Ramos (cell line): Measurements from ENCODE around the gene RASL10A.

Experiments
- in situ Hi-C: fragments of 300-500 bp; cut with MboI; formaldehyde crosslinking; loops from one replicate; pipeline ENCODE4 v1.14.3; 2022; ENCODE audit warnings: low sequenced_read_pairs; ENCODE audit not compliant: unreplicated experiment

RASL10A gene

DNA sequence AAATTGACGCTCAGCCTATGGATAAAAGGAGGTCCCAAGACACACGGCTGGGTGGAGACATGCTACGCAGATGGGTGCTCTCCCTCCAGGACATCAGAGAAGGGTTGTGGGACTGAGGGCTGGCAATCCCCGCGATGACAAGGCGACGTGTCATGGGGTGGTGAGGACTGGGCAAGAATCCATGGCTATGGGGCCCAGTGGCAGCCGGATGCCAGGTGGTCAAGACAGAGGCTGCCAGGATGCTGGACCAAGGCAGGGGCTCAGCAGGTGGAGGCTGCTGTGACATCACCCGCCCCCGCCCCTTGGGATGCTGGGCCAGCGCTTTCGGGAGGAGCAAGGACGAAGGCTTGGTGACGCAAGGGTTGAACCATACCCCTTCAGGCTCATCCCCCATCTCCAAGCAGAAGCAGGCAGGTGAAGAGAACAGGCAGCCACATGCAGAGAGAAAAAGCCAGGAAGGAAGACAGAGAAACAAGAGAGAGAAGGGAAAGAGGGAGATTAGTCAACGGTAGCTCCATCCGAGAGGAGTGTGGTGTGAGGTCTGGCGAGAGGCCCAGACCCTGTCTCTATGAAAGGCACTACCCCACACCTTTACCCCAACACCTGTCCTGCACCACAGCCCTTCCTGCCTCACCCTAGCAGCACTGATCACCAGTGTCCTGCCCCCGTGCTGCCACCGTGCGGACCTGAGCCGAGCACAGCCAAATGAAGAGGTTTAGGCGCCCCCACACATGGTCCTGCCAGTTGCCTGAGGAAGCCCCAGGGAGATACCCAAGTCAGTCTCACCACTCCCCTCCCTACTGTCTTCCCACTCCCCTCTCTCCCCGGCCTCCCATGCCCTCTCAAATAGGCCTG, 24.1 kb upstream of the RASL10A start:
- in situ Hi-C loops, result no loop called here

DNA sequence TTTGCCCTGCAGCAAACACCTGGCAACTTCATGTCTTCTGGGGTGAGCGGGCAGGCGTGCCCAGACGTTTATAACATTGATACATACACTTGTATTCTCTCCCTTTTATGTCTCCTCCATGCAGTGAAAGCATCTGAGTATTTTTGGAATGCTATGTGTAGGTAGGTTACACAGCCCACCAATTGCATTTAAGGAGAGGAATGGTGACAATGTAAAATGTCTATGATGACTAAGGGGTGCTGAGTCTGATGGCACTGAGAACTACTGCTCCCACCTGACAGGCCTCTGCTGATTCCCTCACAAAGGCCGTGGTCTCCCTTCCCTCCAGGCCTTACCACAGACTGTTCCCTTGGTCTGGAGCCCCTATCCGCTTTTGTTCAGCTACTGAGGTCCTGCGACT, 22.9 kb upstream of the RASL10A start:
- in situ Hi-C loops, result no loop called here

DNA sequence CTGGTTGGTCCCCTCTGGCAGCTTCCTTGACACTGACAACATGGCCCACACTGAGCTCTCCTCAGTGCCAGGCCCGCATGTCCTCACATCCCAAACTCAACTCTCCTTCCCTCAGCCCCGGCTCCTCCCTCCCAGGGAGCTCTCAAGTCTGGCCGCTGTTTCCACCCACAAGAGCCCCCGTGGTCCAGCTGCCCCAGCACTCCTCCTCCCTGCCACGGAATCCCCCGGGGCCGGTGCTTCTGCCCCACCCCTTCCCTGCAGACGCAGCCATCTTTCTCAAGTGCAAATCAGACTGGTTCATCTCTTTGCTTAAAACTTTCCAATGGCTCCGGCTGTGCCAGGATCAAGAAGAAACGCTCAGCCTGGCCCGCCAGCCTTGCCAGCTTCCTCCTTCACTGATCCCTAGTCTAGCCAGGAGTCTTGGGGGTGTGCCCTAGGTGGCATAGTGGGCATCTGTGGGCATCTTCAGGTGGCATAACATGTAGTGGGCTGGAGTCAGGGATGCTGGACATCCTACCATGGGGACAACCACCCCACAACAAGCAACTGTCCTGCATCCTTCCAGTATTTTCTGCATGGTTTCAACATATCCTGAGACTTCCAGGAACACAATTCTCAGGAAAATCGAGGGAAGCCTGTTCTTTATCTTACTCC, 22.3 kb upstream of the RASL10A start:
- in situ Hi-C loops, result no loop called here

DNA sequence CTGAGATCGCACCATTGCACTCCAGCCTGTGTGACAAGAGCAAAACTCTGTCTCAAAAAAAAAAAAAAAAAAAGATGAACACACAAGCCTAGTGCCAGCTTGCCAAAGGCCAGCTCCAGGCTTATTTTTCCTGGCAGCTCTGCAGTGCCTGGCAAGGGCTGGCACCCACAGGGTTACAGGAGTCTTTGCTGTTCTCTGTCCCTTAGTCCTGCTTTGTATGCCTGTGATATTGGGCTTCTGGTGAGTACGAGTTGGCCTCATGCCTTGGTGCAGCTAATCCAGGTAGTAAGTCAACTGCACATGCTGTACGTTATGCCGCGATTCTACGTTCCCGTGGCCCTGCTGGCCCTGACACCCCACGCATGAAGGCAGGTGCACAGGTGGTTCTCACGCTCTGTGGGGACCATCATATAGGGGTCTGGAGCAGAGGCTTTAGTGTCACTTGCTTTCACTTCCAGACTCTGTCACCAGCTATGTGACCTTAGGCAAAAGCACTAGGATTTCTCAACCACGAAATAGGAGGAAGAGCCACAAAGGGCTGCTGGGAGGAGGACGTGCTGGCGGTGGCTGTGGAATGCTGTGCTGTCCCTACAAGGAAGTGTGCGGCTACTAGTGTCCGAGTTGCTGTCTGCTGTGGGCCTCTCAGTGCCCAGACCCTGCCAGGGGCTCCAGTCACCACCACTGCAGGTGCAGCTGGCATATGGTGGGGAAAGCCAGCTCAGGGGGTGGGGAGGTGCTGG, 21.4 kb upstream of the RASL10A start:
- in situ Hi-C loops, result no loop called here

DNA sequence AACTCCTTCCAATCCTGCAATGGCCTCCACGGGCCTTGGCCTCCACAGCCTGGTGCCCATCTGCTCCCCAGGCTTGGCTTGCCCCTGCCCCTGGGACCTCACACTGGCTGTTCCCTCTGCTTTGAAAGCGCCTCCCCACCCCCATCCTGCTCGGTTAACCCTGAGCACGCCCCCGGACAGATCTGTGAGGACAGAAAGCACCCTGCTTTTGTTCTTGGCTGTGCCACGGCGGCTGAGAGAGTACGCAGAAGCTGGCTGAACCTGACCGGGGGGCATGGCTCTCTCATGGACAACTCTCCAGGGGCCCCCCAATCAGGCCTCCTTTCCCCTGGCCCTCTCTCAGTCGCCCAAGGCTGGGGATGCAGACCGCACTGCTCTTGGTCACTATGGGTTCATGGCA, 20.2 kb upstream of the RASL10A start:
- in situ Hi-C loops, result no loop called here

DNA sequence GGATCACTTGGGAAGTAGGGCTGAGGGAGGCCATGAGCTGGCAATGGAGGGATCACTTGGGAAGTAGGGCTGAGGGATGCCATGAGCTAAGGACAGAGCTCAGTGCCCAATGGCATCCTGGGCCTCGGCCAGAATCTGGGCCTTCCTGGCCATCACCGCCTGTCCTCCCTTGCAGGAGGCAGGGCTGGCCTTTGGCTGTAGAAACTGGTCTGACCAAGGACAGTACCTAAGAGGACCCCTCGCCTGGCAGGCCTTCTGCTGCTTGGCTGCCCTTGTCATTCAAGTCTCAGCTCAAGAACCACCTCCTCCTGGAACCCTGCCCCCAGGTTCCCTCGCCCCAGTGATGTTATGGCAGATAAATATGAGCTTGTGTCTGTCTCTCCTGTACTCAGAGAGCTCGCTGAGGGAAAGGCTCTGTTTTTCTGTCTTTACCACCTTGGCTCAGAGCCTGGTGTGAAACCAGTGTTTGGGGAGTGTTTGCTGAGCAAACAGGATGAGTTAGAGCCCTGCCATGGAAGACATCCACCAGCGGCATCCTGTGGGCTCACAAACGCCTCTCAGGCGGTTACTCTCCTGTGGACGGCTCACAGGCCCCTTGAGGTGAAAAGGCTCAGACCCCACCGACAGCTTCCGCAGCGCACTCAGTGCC, 19.3 kb upstream of the RASL10A start:
- in situ Hi-C loops, result no loop called here

DNA sequence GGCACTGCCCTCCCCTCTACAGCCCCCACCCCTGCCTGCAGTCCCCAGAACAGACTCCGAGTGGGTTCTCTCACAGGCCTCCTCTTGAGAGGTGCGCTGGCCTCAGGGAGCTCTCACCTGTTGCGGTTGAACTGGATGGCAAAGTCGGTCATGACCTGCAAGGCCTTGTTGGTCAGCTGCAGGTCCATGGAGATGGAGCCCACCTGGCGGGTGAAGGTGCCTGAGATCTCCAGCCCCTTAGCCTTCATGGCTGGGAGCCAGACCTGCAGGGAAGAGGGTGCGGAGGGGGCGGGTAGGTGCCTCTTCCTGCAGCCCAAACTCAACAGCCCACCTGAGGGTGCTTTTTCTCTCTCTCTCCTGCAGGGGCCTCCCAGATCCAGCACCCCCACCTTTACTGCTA, 18.7 kb upstream of the RASL10A start:
- in situ Hi-C loops, result no loop called here

DNA sequence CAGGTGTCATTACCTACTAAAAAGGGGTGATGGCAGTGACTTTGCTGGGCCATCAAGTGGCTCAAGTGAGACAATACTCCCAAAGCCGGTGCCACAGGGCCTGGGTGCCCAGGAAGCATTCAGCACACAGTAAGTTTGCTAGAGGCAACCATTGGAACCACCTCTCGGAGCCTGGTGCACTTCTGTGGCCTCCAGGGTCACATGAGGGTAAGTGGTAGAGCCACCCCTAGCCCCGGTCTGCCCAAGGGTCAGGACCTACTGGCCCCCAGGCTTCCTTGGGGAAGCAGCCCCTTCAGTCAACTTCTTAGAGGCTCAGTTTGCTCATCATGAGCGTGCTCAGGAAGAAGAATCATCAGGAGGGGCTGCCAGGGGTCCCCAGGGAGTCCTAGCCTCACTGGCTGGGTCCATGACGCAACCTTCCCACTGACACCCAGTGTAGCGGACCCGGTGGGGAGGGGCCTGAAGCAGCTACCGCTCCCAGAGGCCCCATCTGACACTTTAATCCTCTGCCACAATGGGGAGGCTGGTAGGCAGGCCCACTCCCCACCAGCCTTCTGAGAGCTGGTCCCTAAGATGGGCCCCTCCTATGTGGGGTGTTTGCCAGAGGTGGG, 17.5 kb upstream of the RASL10A start:
- in situ Hi-C loops, result no loop called here

DNA sequence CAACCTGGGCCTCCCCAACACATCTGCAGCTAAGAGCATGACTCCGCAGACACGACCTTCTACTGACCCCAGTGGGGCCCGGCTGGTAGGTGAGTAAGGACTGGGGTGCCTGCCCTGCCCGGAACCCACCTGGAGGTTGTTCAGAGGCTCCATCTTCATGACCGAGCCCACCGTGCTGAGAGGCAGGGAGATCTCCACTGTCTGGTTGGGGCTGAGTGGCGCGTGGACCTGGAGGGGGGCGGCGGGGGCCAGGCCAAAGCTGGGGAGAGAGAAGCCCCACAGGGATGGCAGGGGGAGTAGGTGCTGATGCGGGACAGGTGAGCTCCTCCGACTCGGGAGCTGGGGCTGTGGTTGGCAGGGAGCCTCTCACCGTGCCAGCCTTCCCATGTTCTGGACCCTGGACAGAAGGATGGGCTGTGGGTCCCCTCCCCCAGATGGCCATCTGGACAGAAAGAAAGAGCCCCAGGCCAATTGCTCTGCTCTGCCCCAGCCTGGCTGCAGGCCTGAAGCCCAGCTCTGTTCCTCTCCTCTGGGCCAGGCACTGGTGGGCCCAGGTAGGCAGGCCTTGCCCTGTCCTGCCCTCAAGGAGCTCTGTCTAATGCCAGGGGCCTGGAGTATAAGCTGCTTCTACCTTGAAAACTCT, 16.3 kb upstream of the RASL10A start:
- in situ Hi-C loops, result no loop called here

DNA sequence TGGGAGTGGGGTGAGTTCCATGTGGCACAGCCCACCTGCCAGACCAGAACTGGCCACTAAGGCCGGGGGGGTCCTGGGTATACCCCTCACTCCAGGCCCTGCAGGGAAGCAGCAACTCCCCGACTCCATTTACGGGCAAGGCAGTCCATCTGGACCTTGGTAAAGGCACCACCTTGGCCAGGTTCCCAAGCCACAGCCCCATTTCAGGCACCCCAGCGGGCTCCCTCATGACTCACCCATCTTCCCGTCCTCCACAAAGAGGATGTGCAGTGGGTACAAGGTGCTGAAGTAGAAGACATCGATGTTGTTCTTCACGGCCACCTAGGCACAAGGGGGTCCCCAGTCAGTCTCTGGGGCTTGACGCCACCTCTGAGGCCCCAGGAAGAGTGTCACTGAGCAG, 15.7 kb upstream of the RASL10A start:
- in situ Hi-C loops, result no loop called here

DNA sequence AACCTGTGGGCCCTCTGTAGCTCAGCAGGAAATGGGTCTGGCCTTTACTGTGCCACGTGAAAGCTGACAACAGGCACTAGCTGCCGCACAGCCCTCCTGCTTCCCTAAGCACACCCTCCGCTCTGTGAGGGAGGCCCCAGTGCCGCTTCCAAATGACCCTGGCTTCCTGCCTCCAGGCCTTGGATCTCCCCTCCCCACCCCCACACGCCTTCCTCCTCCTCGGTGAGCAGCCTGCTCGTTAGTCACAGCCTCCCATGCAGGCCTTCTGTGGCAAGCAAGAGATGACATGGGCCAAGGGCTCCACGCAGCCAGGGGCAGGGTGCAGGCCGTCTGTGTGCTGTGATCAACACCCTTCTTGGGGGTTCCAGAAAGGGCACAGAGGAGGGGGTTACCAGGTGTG, 15.3 kb upstream of the RASL10A start:
- in situ Hi-C loops, result no loop called here

DNA sequence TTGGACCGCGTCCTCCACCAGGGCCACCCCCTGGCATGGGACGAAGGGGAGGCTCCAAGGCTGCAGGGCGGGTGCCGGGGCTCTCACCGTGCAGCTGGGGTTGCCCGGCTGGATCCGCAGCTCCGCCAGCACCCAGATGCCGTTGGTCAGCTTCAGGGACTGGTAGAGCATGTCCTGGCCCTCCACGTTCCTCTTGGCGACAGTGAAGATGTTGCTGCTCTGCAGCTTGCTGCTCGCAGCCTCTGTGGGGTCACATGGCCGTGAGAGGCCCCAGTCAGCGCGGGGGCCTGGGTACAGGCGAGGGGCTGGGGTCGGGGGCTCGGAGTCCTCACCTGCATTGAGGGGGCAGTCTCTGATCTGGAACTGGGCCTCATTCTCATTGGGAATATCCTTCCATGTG, 14.8 kb upstream of the RASL10A start:
- in situ Hi-C loops, result no loop called here

DNA sequence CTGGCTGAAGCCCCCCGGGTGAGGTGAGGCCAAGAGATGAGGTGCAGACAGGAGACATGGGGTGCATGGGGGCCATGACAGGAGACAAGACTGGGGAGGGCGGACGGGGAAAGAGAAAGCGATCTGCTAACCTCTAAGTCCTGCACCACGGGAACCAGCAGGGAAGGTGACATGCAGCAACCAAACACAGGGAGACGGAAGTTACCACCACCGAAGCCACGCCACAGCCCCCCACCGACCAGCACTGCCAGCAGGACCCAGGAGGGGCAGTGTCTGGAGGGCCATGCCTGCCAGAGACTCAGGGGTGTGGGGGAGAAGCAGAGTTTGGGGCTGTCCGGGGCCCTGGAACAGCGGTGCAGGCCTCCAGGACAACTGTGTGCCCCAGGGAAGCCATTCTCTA, 14.1 kb upstream of the RASL10A start:
- in situ Hi-C loops, result no loop called here

DNA sequence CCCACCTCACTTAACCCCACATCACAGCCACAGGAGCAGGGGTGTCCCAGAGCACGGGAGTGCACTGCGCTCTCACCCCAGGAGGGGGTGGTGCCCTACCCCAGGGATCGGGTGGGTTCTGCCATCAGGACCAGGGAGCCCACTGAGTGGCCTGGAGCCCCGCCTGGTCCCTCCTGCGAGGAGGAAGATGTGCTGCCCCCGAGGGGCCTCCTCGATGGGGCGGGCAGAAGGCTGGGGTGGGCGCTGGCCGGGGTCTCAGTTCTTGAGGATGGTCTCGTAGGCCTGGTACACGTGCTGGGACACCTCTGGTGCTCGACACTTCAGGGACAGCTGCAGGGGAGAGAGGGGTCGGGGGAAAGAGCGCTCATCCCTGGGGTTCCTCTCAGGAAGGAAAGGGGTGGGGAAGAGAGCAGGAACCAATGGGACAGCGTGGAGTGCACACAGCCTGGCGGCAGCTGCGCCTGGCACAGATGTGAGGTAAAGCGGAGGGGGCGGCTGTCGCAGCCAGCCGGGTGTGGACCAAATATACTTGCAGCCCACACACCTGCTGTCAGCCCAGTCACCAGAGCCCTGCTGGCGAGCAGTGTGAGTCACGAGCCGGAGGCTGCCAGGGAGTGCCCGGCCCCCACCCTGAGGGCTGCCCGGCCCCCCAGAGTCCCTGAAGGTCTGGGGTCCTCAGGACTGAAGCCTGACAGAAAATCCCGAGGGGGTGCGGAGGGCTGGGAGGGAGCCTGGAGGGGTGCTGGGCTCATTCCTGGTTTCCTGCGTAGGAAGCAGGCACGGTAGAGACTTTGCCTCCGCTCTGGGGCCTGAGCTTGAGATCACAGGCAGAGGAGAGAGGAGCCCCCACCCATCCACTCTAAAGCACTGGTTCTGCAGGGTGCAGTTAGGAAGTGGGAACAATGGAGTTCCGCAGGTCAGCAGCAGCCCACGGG, 13.3 kb upstream of the RASL10A start:
- in situ Hi-C loops, result no loop called here

DNA sequence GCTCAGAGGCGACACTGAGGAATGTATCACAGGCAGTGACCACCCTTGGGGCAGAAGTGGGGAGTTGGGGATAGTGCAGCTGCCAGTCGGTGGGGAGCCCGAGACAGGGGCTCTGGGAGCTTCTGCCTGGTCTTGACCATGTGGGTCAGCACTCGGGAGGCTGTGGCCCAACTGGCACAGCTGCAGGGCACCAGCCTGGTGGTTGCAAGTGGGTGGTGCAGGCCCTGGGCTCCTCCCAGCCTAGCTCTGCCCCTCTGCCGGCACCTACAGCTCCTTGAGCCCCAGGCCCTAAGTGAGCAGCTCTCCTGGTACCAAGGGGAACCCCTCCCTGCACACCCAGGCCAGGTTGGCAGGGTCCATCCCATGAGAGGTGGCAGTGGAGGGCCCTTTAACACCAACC, 12.6 kb upstream of the RASL10A start:
- in situ Hi-C loops, result no loop called here

DNA sequence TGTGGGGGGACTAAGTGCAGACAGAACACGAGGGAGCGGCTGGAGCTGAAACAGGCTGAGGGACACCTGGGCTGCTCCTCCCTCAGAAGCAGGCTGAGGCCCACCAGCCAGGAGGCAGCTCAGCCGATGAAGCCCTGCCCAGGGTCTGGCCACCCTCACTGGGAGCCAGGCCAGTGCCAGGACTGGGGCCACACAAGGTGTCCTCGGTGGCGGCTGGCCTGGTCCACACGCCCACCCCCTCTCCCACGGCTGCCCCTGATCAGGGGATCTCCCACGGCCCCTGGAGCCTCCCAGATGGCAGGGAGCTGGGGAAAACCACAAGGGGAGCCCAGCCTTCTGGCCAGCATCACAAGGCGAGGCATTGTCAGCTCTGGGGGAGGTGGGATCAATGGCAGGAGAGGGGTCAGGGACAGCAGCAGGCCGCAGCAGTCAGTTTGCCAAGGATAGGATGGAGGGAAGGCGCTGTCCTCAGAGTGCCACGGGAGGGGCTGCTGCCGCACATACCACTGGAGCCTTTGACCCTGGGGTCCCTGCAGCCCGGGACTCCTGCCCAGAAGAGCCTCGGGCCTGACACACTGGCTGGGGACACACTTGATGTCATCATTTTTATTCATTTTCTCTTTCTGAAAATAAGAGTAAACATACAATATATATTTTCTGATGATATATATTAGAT, 11.7 kb upstream of the RASL10A start:
- in situ Hi-C loops, result no loop called here

DNA sequence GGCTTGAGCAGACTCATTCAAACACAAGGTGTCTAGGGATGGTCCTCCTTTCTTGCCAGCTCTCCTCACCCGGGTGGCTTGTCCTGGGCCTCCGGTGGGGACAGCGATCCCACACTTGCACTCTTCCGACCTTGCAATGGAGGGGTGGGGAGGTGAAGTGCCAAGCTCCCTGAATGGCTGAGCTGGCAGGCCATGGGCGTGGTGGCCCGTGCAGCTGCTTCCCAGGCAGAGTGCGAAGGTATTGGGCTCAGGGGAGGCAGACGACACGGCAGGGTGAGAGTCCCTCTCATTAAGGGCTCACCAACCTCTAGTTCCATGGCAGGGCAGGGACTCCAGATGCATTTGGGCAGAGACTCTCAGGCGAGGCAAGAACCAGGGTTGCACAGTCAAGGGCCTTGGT, 11.0 kb upstream of the RASL10A start:
- in situ Hi-C loops, result no loop called here

DNA sequence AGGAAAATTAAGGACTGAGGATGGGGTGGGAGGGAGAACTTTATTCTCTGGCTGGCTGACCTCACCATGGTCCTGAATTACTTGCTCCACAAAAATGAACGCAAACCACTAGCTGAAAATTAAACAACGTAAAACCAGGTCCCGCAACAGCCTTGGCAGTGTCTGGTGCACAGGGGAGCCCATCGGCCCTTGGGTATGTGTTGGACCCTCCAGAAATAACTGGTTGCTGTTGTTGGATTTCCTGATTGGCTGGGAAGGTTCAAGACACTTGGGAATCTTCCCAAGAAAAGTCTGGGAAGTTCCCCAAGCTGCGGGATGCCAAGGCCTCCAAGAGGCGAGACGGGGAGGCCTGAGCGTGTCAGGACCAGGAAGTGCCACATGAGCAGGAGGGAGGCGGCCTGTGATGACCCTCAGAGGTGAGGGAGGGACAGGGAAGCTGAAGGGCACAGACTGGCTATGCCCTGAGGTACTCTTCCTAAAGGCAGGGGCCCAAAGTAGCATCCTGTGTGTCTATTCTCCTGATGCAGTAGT, 10.4 kb upstream of the RASL10A start:
- in situ Hi-C loops, result no loop called here
